ENCODE measurements around the gene IGSF9.

- no peak for TF ChIP-seq CTCF (conservative IDR thresholded peaks at IDR 0.05; ENCODE audit: low read depth in 2 of 2)
- TF ChIP-seq EZH2 (IDR thresholded peaks at IDR 0.05; ENCODE audit: low read depth, unreplicated experiment) = no peak
Observed at GRCh38 chr1:159890390-159890789, 55.0 kb downstream of the IGSF9 start.
